Measurements from ENCODE around the gene SCAF11.

Gene SCAF11

DNA sequence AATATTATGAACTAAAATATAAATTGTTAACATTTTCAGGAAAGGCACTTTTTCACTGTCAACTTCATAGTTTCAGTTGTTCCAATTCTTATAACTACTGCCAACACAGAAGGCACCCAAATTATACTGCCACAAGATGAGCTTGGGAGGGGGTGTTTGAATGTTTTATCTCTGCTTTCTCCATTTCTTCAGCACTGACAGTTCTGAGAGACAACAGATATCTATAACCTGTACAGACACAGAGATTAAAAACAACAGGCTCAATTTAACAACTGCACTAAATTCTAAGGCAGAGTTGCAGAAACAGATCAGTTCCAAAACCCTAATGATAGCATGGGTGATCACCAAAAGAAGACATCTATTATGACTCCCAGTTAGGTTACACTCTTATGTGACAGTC is 12.8 kb downstream of the SCAF11 start:
- H3K4me2 ChIP-seq (ENCODE audit: low read length), result no peak overlapping the region
- no peaks in the 10 kb centered on the region for H3K27me3 ChIP-seq (ENCODE audit: control insufficient read depth, insufficient read depth, low read length)
- H3K4me3 ChIP-seq (ENCODE audit: low read length), result no peak overlapping the region
- peaks cover 8% of the 10 kb centered on the region for H3K36me3 ChIP-seq (ENCODE audit: insufficient read depth, low read length)
- H3K4me1 ChIP-seq (ENCODE audit: control insufficient read depth, insufficient read depth, low read length), result peaks cover 30% of the 10 kb centered on the region
- H3K9ac ChIP-seq (ENCODE audit: low read depth, low read length), result no peak overlapping the region
- no peaks in the 10 kb centered on the region for H3K9me3 ChIP-seq (replicated peaks; ENCODE audit: low read length)

- Histone ChIP-seq H3K4me3 (ENCODE audit: low read length) (no peak overlapping the region), H3K36me3 (ENCODE audit: insufficient read depth, low read length) (peaks cover 18% of the 10 kb centered on the region), H3K9me3 (replicated peaks; ENCODE audit: low read length) (no peaks in the 10 kb centered on the region), H3K9ac (ENCODE audit: low read depth, low read length) (no peak overlapping the region), H3K4me1 (ENCODE audit: control insufficient read depth, insufficient read depth, low read length) (peaks cover 33% of the 10 kb centered on the region), H3K27me3 (ENCODE audit: control insufficient read depth, insufficient read depth, low read length) (no peaks in the 10 kb centered on the region), H3K4me2 (ENCODE audit: low read length) (no peak overlapping the region)
Observed at GRCh38 chr12:45975506-45975905, 14.9 kb downstream of the SCAF11 start.

GRCh38 chr12:45974883-45975282 is 15.5 kb downstream of the SCAF11 start:
- no peaks in the 10 kb centered on the region for H3K27me3 ChIP-seq (ENCODE audit: control insufficient read depth, insufficient read depth, low read length)
- H3K9me3 ChIP-seq (replicated peaks; ENCODE audit: low read length), result no peaks in the 10 kb centered on the region
- no peak overlapping the region for H3K4me3 ChIP-seq (ENCODE audit: low read length)
- peaks cover 27% of the 10 kb centered on the region for H3K4me1 ChIP-seq (ENCODE audit: control insufficient read depth, insufficient read depth, low read length)
- no peak overlapping the region for H3K9ac ChIP-seq (ENCODE audit: low read depth, low read length)
- no peak overlapping the region for H3K4me2 ChIP-seq (ENCODE audit: low read length)
- peaks cover 18% of the 10 kb centered on the region for H3K36me3 ChIP-seq (ENCODE audit: insufficient read depth, low read length)

DNA sequence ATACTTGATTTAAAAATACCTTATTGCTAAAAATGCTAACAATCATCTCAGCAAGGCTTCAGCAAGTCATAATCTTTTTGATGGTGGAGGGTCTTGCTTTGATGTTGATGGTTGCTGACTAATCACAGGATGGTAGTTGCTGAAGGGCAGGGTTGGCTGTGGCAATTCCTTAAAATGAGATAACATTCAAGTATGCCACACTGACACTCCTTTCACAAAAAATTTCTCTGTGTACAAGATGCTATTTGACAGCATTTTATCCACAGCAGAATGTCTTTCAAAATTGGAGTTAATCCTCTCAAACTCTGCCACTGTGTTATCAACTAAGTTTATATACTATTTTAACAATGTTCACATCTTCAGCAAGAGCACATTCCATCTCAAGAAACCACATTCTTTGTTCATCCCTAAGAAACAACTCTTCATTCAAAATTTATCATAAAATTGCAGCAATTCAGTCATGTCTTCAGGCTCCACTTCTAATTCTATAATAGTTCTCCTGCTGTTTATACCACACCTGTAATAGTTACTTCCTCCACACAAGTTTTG is 16.1 kb downstream of the SCAF11 start:
- H3K4me3 ChIP-seq (ENCODE audit: low read length), result no peak overlapping the region
- H3K9me3 ChIP-seq (replicated peaks; ENCODE audit: low read length), result no peaks in the 10 kb centered on the region
- H3K4me2 ChIP-seq (ENCODE audit: low read length), result peak overlapping the region; percentile 74
- H3K36me3 ChIP-seq (ENCODE audit: insufficient read depth, low read length), result peaks cover 18% of the 10 kb centered on the region
- H3K27me3 ChIP-seq (ENCODE audit: control insufficient read depth, insufficient read depth, low read length), result no peaks in the 10 kb centered on the region
- no peak overlapping the region for H3K9ac ChIP-seq (ENCODE audit: low read depth, low read length)
- peaks cover 30% of the 10 kb centered on the region for H3K4me1 ChIP-seq (ENCODE audit: control insufficient read depth, insufficient read depth, low read length)

DNA sequence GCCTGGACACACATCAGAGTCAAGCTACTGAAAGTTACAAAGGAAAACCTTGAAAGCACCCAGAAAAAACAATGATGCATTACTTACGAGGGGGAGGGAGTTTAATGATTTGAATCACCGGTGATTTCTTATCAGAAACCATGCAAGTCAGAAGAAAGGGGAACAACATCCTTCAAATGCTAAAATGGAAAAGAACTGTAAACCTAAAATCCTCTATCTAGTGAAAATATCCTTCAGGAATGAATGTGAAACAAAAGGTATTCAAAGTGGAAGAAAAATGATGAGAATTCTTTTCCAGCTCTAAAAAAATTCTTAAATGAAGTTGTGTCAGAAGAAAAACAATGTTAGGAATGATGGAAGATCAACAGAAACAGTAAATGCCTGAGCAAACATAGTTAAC is 16.8 kb downstream of the SCAF11 start:
- Histone ChIP-seq H3K4me3 (ENCODE audit: low read length) (peak overlapping the region; percentile 20), H3K9me3 (replicated peaks; ENCODE audit: low read length) (no peaks in the 10 kb centered on the region), H3K27me3 (ENCODE audit: control insufficient read depth, insufficient read depth, low read length) (no peaks in the 10 kb centered on the region), H3K4me2 (ENCODE audit: low read length) (peak overlapping the region; percentile 74), H3K4me1 (ENCODE audit: control insufficient read depth, insufficient read depth, low read length) (peaks cover 33% of the 10 kb centered on the region), H3K36me3 (ENCODE audit: insufficient read depth, low read length) (peaks cover 18% of the 10 kb centered on the region), H3K9ac (ENCODE audit: low read depth, low read length) (peak overlapping the region; percentile 0)

DNA sequence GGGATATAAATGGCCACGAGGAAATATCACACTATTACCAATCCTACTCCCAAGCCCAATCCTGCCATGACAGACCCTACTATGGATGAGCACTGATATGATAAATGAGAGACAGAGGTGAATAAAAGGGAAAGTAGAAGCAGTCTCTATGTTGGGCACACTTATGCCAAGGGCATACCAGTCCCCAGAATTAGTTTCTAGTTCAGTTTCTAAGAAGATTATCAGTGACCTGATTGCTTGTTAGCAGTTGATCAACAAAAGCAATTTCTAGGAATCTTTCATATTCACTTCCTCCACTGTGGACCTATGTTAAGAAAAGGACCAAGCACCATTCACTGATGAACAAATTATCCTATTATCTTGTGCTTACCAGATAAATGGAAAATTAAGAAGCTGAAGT is 20.0 kb downstream of the SCAF11 start:
- H3K36me3 ChIP-seq (ENCODE audit: insufficient read depth, low read length), result peaks cover 16% of the 10 kb centered on the region
- no peaks in the 10 kb centered on the region for H3K27me3 ChIP-seq (ENCODE audit: control insufficient read depth, insufficient read depth, low read length)
- peaks cover 48% of the 10 kb centered on the region for H3K4me1 ChIP-seq (ENCODE audit: control insufficient read depth, insufficient read depth, low read length)
- H3K4me3 ChIP-seq (ENCODE audit: low read length), result no peak overlapping the region
- no peak overlapping the region for H3K9ac ChIP-seq (ENCODE audit: low read depth, low read length)
- H3K9me3 ChIP-seq (replicated peaks; ENCODE audit: low read length), result no peaks in the 10 kb centered on the region
- no peak overlapping the region for H3K4me2 ChIP-seq (ENCODE audit: low read length)

DNA sequence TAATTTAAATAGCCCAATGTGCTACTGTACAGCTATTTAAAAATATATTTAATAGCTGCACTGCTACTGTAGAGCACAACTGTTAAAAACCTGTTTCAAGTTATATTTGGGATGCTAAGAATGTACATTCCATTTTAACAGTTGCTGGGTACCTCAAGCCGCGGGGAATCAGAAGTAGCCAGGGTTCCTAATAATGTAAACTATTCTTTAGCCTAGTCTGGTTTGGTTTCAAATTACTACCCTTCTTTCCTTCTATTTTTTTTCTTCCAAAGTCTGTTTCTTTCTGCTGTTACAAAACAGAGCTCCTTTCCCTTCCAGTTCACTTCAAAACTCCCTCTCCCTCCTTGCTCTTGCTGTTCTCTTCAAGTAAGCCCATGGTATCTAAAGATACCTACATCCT is 21.3 kb downstream of the SCAF11 start:
- Histone ChIP-seq H3K4me3 (ENCODE audit: low read length) (no peak overlapping the region), H3K27me3 (ENCODE audit: control insufficient read depth, insufficient read depth, low read length) (no peaks in the 10 kb centered on the region), H3K9ac (ENCODE audit: low read depth, low read length) (no peak overlapping the region), H3K36me3 (ENCODE audit: insufficient read depth, low read length) (peaks cover 10% of the 10 kb centered on the region), H3K4me1 (ENCODE audit: control insufficient read depth, insufficient read depth, low read length) (peaks cover 41% of the 10 kb centered on the region), H3K4me2 (ENCODE audit: low read length) (no peak overlapping the region), H3K9me3 (replicated peaks; ENCODE audit: low read length) (no peaks in the 10 kb centered on the region)

DNA sequence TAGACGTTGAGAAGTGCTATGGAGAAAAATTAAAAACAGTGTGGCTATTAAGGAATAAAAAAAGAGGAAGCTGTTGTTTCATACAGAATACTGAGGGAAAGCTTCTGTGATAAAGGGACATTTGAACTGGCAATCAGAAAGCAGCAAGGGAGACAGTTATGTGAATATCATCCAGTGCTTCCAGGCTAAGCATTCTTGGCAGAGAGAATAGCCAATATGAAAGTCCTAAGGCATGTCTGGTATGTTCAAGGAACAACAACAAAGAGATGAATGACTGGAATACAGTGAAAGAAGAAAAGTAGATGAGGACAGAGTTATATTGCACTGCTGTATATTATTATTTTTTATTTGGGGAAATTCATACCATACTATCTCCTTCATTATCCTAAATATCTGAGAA is 23.9 kb downstream of the SCAF11 start:
- peaks cover 22% of the 10 kb centered on the region for H3K4me1 ChIP-seq (ENCODE audit: control insufficient read depth, insufficient read depth, low read length)

GRCh38 chr12:45962553-45963325 is 27.6 kb downstream of the SCAF11 start:
- H3K9me3 ChIP-seq (replicated peaks; ENCODE audit: low read length), result no peaks in the 10 kb centered on the region
- H3K27me3 ChIP-seq (ENCODE audit: control insufficient read depth, insufficient read depth, low read length), result no peaks in the 10 kb centered on the region
- peaks cover 26% of the 10 kb centered on the region for H3K36me3 ChIP-seq (ENCODE audit: insufficient read depth, low read length)
- H3K9ac ChIP-seq (ENCODE audit: low read depth, low read length), result no peak overlapping the region
- H3K4me1 ChIP-seq (ENCODE audit: control insufficient read depth, insufficient read depth, low read length), result peaks cover 15% of the 10 kb centered on the region
- no peak overlapping the region for H3K4me3 ChIP-seq (ENCODE audit: low read length)
- no peak overlapping the region for H3K4me2 ChIP-seq (ENCODE audit: low read length)

More for the DNA sequence above, 23.9 kb downstream of the SCAF11 start:
- Histone ChIP-seq H3K4me2 (ENCODE audit: low read length) (peak overlapping the region; percentile 19), H3K27me3 (ENCODE audit: control insufficient read depth, insufficient read depth, low read length) (no peaks in the 10 kb centered on the region), H3K9me3 (replicated peaks; ENCODE audit: low read length) (no peaks in the 10 kb centered on the region), H3K9ac (ENCODE audit: low read depth, low read length) (peak overlapping the region; percentile 28), H3K36me3 (ENCODE audit: insufficient read depth, low read length) (peaks cover 18% of the 10 kb centered on the region), H3K4me3 (ENCODE audit: low read length) (no peak overlapping the region)

DNA sequence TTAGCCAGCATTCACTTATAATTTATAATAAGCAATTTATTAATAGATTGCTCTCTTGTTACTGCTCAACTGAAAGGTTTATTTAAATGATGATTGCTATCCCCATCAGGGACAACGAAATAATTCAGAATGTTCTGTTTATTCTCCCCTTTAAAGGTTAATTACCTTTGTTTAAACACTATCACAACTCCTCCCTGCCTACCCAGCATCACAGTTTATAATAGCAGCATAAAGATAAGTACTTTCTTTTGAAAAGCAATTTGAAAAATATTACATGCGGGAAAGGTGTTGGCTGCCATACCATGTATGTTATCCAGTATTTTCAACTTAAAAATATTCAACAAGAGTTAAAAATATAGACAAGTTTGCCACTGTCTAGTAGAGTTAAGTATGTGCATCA is 30.6 kb downstream of the SCAF11 start:
- Histone ChIP-seq H3K36me3 (ENCODE audit: insufficient read depth, low read length) (peaks cover 32% of the 10 kb centered on the region), H3K4me1 (ENCODE audit: control insufficient read depth, insufficient read depth, low read length) (no peaks in the 10 kb centered on the region), H3K4me2 (ENCODE audit: low read length) (no peak overlapping the region), H3K9ac (ENCODE audit: low read depth, low read length) (no peak overlapping the region), H3K4me3 (ENCODE audit: low read length) (no peak overlapping the region), H3K9me3 (replicated peaks; ENCODE audit: low read length) (no peaks in the 10 kb centered on the region), H3K27me3 (ENCODE audit: control insufficient read depth, insufficient read depth, low read length) (no peaks in the 10 kb centered on the region)

DNA sequence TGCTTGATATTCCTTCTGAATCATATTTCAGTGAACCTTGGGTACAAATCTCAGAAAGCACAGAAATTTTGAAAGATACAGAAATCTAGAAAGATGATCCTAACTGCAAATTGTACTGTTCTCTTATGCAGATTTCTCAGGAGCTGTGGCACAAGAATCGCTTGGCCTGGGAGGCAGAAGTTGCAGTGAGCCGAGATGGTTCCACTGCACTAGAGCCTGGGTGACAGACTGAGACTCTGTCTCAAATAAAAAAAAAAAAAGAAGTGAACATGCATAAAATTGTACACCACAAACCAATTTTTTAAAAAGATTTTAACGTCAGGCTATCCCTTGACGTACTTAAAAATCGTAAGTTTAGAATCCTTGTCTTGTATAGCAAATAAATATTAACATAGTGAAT is 31.3 kb downstream of the SCAF11 start:
- Histone ChIP-seq H3K4me1 (ENCODE audit: control insufficient read depth, insufficient read depth, low read length) (no peaks in the 10 kb centered on the region), H3K4me3 (ENCODE audit: low read length) (no peak overlapping the region)

GRCh38 chr12:45948546-45948945 is 41.8 kb downstream of the SCAF11 start:
- Histone ChIP-seq H3K4me3 (ENCODE audit: low read length) (no peak overlapping the region), H3K9me3 (replicated peaks; ENCODE audit: low read length) (no peaks in the 10 kb centered on the region), H3K4me2 (ENCODE audit: low read length) (no peak overlapping the region), H3K27me3 (ENCODE audit: control insufficient read depth, insufficient read depth, low read length) (no peaks in the 10 kb centered on the region), H3K36me3 (ENCODE audit: insufficient read depth, low read length) (peaks cover 49% of the 10 kb centered on the region), H3K9ac (ENCODE audit: low read depth, low read length) (no peak overlapping the region), H3K4me1 (ENCODE audit: control insufficient read depth, insufficient read depth, low read length) (no peaks in the 10 kb centered on the region)

More for the DNA sequence above, 31.3 kb downstream of the SCAF11 start:
- H3K9me3 ChIP-seq (replicated peaks; ENCODE audit: low read length), result no peaks in the 10 kb centered on the region
- no peak overlapping the region for H3K9ac ChIP-seq (ENCODE audit: low read depth, low read length)
- no peak overlapping the region for H3K4me2 ChIP-seq (ENCODE audit: low read length)
- no peaks in the 10 kb centered on the region for H3K27me3 ChIP-seq (ENCODE audit: control insufficient read depth, insufficient read depth, low read length)
- peaks cover 32% of the 10 kb centered on the region for H3K36me3 ChIP-seq (ENCODE audit: insufficient read depth, low read length)

All from skeletal muscle satellite cell (primary cell).